ENCODE results near the gene LAMA3. TPM values are rescaled to one million over a fixed set of nuclear protein-coding genes. Genes with fewer than 3 reads are reported as not detected.

LAMA3 gene
- total RNA-seq, 1 donor from 2014 or later = 25.5 TPM

DNA sequence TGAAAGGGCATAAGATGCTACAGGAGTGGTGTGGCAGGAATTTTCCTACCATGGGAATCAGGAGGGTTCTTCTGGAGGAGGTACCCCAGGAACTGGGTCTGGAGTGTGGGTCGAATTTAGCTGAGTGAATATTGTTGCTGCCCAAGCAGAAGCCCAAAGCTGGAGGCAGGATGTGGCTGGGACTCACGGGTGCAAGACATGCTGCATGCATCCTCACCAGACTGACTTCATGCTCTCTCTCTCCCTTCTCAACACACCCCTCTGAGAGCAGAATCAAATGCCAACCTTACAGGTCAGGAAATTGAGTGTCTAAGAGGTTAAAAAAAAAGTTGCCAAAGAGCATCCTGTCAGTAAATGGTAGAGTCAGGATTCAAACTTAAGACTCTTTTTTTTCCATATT is 246.6 kb downstream of the LAMA3 start:
- DNase-seq (ENCODE audit: low spot score) = no peak

- no peak for DNase-seq (ENCODE audit: low spot score)
These were observed 247.2 kb downstream of the LAMA3 start for GRCh38 chr18:23936381-23936958.

- no peak for DNase-seq (ENCODE audit: low spot score)
These were observed 248.9 kb downstream of the LAMA3 start for GRCh38 chr18:23938043-23938756.

- no peak for DNase-seq (ENCODE audit: low spot score)
These were observed 249.7 kb downstream of the LAMA3 start for GRCh38 chr18:23938901-23939341.

DNA sequence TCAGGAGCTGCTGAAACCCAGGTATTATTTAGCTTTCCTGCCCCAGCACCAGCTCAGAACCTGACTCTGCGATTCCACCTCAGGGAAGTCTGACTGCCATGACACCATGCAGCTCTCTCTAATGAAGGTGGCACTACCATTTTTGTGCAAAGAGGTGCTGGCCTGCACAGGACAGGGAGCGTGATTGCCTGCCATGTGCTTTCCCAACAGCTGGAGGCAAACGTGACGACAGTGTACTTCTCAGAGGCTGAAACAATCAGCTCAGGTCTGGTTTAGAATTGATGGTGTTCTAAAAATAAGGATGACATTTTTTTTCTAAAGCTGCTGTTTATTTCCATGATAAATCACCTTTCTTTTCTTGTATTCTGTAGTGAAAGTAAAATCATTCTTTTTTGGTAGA is 250.1 kb downstream of the LAMA3 start:
- no peak for DNase-seq (ENCODE audit: low spot score)

DNA sequence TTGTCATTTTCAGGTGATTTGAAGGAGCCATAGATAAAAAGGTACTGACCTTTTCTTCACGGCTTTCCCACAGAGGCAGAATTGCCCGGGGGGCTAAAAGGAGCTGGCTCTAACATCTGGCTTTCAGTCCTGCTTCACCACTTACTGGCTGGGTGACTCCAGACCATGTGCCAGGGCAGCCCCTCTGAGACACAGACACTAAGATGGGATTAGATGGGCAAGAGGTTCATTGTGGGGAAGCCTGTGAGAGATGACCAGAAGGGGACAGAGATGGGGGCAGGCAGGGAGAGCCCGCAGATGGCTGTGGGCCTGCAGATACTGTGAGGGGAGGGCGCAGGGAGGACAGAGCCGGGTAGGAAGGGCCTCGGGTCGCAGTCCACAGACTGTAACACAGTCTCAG is 250.6 kb downstream of the LAMA3 start:
- DNase-seq (ENCODE audit: low spot score) = no peak

DNA sequence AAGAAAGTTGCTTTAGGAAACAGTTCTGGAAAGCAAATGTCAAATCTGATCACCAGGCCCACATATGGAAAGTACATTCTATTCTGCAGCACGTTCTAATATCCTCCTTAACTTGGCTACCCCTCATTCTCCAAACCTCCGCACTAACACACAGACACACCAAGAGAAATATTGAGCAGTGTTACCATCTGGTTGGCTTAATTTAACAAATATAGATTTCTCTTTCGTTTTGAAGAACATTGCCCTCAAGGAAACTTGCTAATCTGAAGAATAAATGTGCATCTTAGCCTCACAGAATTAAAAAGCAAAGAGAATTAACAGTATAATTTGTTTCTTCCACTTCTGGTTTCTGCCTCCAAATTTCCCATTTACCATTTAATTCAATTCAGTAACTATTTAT is 252.5 kb downstream of the LAMA3 start:
- DNase-seq (ENCODE audit: low spot score) = no peak

DNA sequence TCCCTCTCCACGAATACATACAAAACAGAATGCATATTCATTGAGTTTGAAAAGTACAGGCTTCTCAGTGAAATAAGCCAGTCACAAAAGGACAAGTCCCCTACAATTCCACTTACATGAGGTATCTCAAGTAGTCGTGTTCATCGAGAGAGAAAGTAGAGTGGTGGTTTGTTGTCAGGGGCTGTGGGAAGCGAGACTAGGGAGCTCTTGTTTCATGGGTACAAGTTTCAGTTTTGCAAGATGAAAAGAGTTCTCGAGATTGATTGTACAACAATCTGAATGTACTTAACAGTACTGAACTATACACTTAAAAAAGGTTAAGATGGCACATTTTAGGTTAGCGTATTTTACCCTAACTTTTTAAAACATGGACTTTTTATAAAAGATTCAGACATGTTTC is 253.9 kb downstream of the LAMA3 start:
- DNase-seq (ENCODE audit: low spot score) = no peak

DNA sequence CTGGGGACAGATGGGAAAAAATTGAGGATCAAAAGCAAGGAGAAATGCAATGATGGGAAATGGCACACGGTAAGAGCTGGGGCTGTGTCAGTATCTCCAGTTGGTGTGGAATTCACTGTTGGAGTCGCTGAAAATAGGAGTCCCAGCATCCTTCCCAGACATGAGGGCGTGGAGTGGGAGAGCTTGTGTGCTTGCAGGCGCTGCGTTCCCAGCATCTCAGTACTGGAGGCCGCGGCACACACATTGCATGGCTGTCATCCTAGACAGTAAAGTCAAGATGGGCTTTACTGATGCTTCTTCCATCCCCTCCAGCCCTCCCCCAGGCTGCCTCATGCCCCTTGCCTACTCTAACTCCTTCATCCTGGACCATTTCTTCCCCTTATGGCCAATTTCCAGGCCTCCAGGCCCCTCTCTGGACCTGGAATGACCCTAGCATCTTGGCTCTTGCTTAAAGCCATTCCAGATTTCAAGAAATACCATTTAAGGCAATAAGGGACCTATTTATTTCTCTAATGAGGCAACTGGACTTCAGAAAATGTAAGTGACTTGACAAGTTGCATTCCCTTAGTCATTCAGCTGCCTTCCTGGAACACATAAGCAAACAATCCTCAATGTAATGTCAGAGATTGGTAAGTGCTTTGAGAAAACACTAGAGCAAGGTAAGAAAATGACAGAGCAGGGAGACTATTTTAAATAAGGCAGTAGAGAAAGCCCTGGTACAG is 254.8 kb downstream of the LAMA3 start:
- DNase-seq (ENCODE audit: low spot score) = no peak

GRCh38 chr18:23945416-23946079 is 256.3 kb downstream of the LAMA3 start:
- DNase-seq (ENCODE audit: low spot score) = no peak

DNA sequence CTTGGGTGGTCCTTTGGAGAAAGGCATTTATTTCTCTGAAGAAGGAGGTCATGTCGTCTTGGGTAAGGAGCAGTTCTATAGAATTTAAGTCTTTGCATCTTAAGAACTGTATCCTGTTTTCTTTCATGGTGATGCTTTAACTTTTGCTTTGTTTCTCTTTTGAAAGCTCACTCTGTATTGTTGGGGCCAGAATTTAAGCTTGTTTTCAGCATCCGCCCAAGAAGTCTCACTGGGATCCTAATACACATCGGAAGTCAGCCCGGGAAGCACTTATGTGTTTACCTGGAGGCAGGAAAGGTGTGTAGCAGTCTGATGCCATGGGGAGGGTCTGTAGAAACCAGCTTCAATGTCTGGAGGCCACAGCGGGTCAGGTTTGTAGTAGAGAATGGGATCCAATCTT is 260.6 kb downstream of the LAMA3 start:
- DNase-seq (ENCODE audit: low spot score) = no peak

GRCh38 chr18:23950644-23951043 is 261.4 kb downstream of the LAMA3 start:
- DNase-seq (ENCODE audit: low spot score) = no peak

DNA sequence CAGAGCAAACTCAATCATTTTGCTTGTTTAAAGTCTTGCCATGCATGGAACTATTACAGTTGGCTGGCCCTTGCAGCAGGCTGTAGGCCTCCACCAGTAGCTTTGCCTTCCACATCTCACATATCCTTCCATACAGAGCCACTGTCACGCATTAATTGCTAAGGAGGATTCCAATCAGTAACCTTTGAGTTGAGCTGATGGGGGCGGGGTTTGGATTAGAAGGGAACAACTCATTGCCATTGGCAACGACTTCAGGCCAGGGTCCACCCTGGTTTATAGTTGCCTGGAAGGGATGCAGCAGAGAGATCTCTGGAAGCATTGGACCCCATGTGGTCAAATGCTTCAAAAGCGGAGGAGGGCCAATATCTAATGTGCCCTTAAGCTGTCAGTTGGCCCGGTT is 262.0 kb downstream of the LAMA3 start:
- DNase-seq (ENCODE audit: low spot score) = no peak

DNA sequence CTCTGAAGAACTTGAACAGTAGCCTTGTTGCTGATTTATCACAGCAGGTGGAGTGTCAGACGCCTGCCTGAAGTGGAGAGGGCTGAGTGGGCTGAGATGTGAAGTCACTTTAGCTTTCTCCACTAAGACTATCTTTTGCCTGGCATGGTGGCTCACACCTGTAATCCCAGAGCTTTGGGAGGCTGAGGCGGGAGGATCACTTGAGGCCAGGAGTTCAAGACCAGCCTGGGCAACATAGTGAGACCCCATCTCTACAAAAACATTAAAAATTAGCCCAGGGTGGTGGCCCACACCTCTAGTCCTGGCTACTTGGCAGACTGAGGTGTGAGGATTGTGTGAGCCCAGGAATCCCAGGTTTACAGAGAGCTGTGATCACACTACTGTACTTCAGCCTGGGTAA is 264.7 kb downstream of the LAMA3 start:
- no peak for DNase-seq (ENCODE audit: low spot score)

DNA sequence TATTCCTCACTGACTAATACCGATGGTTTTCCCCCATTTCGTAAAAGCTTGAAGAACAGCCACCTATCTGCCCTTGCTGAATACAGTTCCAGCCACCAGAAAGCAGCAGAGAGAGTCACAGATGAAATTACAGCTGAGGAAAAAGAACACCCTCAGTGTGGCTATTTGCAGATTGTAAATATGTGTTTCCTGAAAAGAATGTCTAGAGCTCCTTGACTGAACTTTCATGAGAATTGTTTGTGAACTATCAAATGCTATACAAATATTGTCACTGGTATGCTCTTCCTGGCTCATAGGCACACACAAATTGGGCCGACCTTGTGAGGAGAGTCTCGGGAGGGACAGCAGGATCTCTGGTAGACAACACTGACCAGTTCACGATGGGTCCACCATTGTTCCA is 267.2 kb downstream of the LAMA3 start:
- DNase-seq (ENCODE audit: low spot score) = no peak

DNA sequence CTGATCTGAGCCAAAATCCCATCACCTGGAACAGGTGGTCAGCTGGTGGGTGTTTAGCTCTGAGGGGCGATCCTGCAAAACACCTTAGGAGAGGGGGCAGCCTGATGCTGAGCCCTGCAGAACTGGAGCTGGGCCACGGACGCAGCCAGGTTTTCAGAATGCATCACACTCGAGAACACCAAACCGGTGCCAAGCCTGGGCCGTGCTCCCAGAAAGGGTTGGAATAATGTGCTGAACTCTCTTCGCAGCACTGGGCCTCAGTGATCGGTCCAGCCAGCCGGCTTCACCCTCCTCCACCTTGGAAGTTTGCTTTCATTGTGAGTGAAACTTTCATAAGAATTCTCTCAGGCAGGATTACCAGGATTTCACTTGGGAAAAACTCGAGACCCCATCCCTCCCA is 268.8 kb downstream of the LAMA3 start:
- peak; percentile 50 for DNase-seq (ENCODE audit: low spot score)

GRCh38 chr18:23963443-23964165 is 274.4 kb downstream of the LAMA3 start:
- no peak for DNase-seq (ENCODE audit: low spot score)

- DNase-seq (ENCODE audit: low spot score) = peak; percentile 59
These were observed 275.3 kb downstream of the LAMA3 start for GRCh38 chr18:23964282-23965238.

- DNase-seq (ENCODE audit: low spot score) = no peak
These were observed 277.7 kb downstream of the LAMA3 start for GRCh38 chr18:23966909-23967308.

- DNase-seq (ENCODE audit: low spot score) = no peak
These were observed 278.3 kb downstream of the LAMA3 start for GRCh38 chr18:23967321-23968089.
